GM21737 (cell line): ENCODE results near the gene MRPL53.

Source experiments
- ATAC-seq: cut with Tn5 transposase; IDR thresholded peaks from one replicate; pipeline ENCODE4 v1.9.1; 2021; ENCODE audit warnings: mild to moderate bottlenecking, moderate library complexity; ENCODE audit not compliant: unreplicated experiment

Gene MRPL53

DNA sequence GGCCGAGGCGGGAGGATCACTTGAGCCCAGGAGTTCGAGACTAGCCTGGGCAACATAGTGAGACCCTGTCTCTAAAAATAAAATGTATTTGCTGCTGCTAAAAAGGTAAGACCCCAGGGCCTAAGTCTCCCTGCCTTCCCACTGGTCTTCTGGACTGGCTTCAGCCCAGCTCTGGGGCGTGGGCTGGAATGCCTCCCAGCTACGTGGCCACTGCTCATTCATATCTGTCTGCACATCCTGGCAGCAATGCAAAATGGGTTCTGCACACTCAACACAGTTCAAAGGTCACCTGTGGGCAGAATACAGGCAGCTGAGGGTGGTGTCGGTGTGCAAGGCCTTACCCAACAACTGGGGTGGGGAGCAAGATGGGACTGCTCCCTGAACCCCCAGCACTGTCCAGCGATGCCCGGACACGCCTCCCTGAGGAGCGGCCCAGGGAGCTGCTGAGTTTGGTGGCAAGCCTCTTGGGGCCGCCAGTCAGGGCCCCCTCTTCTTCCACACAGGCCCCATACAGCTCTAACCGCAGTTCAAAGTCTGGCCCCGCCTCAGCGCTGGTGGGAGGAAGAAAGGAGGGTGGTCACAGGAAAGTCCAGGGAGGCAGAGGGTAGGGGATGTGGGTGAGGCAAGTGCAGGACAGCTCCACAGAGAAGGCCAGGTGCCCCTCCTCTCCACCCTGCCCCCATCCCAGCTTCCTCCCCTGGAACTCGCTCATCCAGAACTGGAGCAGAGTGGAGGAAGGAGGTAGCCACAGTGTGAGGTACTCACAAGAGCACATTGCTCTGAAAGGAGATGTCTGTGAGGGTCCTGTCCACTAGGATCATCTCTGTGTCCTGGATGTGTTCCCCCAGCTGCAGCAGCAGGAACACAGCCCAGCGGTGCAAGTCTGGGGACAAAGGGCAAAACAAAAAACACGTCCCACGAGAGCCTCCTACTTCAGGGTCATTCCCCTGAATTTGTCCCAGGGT lies 42.7 kb downstream of the MRPL53 start:
- ATAC-seq = no peak

- no peak for ATAC-seq
Observed at GRCh38 chr2:74428675-74429074, 43.8 kb downstream of the MRPL53 start.

DNA sequence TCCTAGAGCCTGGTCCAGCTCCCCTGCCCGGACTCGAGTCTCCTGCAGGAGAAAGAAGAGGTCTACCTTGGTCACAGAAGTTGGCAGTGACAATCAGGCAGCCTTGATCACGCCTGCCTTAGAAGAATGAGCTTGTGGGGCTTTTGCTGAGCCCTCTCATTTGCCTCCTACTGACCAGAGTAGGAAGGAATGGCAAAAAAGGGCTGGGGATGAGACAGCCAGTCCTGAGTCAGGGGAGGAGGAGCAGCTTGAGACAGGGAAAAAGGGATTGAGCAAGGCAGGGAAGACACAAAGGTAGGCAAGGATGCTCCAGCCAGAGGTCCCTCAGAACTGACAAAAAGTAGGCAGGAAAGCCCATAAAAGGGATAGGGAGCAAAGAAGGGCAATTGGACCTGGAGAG lies 44.9 kb downstream of the MRPL53 start:
- ATAC-seq = no peak

- ATAC-seq = no peak
Observed at GRCh38 chr2:74426181-74426758, 46.2 kb downstream of the MRPL53 start.

GRCh38 chr2:74425523-74425922 lies 47.0 kb downstream of the MRPL53 start:
- no peak for ATAC-seq

GRCh38 chr2:74424995-74425406 lies 47.5 kb downstream of the MRPL53 start:
- ATAC-seq = no peak

DNA sequence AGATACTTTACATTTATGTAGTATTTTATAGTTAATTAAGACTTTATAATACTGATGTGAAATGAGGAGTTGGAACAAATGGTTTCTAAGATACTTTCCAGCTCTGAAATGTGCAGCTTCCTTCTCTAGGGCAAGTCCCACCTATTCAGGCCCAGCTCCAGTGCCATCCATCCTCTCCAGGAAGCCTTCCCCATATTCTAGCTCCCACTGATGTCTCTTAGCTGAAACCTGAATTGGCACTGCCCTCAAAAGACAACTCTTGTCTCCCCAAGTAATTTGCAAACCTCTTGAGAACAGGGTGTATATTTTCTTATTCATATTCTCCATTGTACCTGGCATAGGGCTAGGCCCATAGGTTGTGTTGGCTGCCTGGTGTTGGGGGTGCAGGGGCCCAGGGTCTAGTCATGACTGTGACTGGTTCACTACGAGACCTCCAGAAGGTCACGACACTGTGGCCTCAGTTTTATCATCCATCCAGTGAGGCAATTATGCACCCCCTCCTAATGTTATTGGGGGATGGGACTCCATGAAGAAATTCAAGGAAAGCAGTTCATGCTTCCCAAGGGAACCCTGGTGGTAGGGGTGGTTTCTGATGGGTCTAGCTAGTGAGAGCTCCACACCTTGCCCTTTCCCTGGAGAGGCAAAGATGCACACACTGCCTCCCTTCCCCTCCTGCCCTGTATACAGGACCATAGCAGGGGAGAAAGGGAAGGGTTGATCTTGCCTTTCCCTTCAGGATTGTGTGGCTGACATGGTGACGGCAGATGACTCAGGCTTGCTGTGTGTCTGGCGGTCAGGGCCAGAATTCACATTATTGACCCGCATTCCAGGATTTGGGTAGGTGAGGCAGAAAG lies 48.1 kb downstream of the MRPL53 start:
- no peak for ATAC-seq

GRCh38 chr2:74423231-74424095 lies 49.0 kb downstream of the MRPL53 start:
- no peak for ATAC-seq
